Pericardium fibroblast (primary cell): Measurements from ENCODE around the gene RBM10. TPM values are rescaled to one million over a fixed set of nuclear protein-coding genes. Genes with fewer than 3 reads are reported as not detected.

Experiments used
- total RNA-seq: library from RNA; depleted of rRNA; stranded (reverse); fragments of >200 nt; gene quantifications from 2 replicates; pipeline ENCODE4 v1.2.3, GENCODE V29; 2015

RBM10 gene
- total RNA-seq = 30.3 and 39.0 TPM in 2 replicates

GRCh38 chrX:47144626-47145394, at the start of gene RBM10, which contains the start of gene NDUFB11:
Gene RBM10 (plus strand): TSS chrX:47145221. CDS start chrX:47147482, 2,261 bp downstream.
Gene NDUFB11 (minus strand): TSS chrX:47144702. CDS start chrX:47144679, 23 bp downstream.

GRCh38 chrX:47193475-47194193, 48.6 kb downstream of the RBM10 start, which contains the start of gene UBA1:
Gene UBA1 (plus strand): TSS chrX:47193829. CDS start chrX:47198803, 4,974 bp downstream.

GRCh38 chrX:47218280-47218919, 73.4 kb downstream of the RBM10 start, which contains the start of gene CDK16:
Gene CDK16 (plus strand): TSS chrX:47218681. CDS start chrX:47223558, 4,877 bp downstream.

GRCh38 chrX:47232803-47233332, 87.8 kb downstream of the RBM10 start, which contains the start of gene USP11:
Gene USP11 (plus strand): TSS chrX:47233009. CDS start chrX:47233044, 35 bp downstream.

Other genes starting within 250 kb of the RBM10 start
- 1.6 and 3.1 TPM in 2 replicates for gene JADE3, start 232.8 kb upstream of the RBM10 start, total RNA-seq
- not detected in 2 replicates for gene RGN, start 66.8 kb upstream of the RBM10 start, total RNA-seq
- gene NDUFB11, start 519 bp upstream of the RBM10 start, total RNA-seq = 83.6 and 95.2 TPM in 2 replicates
- 98.6 and 103 TPM in 2 replicates for gene UBA1, start 48.6 kb downstream of the RBM10 start, total RNA-seq
- 63.8 and 86.1 TPM in 2 replicates for gene CDK16, start 73.5 kb downstream of the RBM10 start, total RNA-seq
- gene USP11, start 87.8 kb downstream of the RBM10 start, total RNA-seq = 20.4 and 30.3 TPM in 2 replicates
- gene ZNF157, start 225.4 kb downstream of the RBM10 start, total RNA-seq = not detected in 2 replicates